GM12872 (cell line): ENCODE data around the gene GPRASP2.

Experiments used
- CTCF ChIP-seq: IDR thresholded peaks from 3 replicates; pipeline ENCODE4 v1.5.1; 2011; ENCODE audit warnings: low read depth, mild to moderate bottlenecking, low read length, moderate library complexity; ENCODE audit not compliant: insufficient read depth

GPRASP2 gene

DNA sequence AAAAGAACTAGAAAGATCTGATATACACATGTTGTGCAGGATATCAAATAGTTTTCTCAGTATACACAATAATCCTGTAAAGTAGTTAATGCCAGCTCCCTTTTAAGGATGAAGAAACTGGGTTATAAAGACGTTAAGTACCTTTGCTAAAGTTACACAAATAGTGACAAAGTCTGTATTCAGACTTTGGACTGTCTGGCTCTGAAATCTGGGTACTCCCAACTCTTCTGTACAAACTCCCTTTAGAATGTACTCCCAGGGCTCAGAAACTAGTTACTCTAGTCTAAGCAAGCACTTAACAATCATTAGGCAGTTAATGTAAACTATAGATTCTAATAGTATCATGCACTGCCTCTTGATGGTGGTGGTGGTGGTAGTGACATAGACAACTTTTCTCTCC, 15.5 kb downstream of the GPRASP2 start:
- no peak for TF ChIP-seq CTCF

DNA sequence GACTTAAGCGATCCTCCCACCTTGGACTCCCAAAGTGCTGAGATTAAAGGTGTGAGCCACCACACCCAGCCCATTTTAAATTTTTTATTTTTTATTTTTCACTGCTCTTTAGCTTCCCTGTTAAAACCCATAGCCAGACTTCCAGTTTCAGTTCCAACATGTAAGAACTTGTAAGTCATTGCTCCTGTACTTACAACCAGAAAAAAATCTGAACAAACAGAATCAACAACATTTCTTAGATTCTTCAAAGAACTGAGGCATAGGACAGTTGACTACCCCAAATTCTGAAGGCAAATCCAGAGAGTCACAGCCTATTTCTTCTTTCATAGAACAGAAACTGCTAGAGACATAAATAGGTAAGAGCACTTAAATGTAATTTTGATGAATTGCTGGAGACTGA, 16.4 kb downstream of the GPRASP2 start:
- no peak for TF ChIP-seq CTCF

GRCh38 chrX:102739657-102740056, 27.4 kb downstream of the GPRASP2 start:
- TF ChIP-seq CTCF: no peak

DNA sequence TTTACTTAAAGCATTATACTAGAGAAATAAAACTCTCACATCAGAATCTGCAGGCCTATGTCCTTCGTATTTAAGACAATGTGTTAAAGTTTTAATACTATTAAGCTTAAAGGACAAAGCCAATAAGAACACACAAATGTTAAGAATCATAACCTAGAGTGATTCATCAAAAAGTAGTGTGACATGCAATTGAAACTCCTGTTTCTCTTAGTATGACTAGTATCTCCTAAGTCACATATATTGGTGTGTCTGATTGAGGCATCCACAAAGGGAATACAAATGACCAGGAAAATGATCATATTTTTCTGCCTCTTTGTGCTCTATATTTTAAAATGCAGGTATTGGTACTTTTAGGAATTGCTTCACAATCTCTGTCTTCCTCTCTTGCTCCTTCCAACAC, 32.1 kb downstream of the GPRASP2 start:
- TF ChIP-seq CTCF: no peak

DNA sequence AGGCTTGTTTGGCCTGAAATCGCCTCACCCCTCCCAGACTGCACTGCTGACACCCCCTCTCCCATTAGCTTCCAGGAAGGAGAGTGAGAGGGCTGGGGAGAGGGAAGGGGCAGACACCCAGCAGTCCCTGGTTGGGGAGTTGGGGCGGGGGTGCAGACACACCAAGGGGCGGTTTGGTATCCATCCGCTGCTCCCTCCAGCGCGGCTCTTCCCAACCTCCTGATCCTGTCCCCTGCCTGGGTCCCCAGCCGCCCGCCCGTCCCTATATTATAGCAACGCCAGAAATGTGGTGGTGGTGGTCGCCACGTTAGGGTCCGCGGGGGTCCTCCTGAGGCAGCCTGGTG, 33.2 kb downstream of the GPRASP2 start:
- no peak for TF ChIP-seq CTCF

- no peak for TF ChIP-seq CTCF
Measured at GRCh38 chrX:102745857-102746584, 33.8 kb downstream of the GPRASP2 start.

DNA sequence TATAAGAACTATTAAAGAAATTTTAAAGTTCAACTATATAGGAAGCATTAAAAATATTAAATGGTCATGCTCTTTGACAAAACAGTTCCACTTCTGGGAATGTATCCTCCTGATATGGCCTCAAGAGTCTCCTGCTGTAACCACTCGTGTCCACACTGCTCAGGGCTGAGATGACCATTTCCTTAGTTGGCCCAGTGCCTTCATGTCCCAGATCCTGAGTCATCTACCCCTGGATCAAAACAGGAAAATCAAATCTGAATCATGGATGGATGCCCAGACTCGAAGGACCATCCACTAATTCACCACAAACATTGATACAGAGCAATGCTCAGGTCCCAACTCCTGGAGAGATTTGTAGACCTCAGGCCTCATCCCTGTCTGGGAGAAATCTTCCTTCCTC, 53.0 kb downstream of the GPRASP2 start:
- TF ChIP-seq CTCF: no peak

GRCh38 chrX:102765809-102766208, 53.6 kb downstream of the GPRASP2 start:
- TF ChIP-seq CTCF: no peak
